DMS53 (cell line): Measurements from ENCODE around the gene NCKIPSD.
"Not testable (repeated sequence)": the region's sequence is repeated elsewhere in the genome, so short reads cannot be mapped to it uniquely, and the experiment has no call there.

ENCODE experiments used
- DNase-seq: peaks from one replicate; lab custom pipeline; 2025; lab: John Stamatoyannopoulos, UW

Gene NCKIPSD

DNA sequence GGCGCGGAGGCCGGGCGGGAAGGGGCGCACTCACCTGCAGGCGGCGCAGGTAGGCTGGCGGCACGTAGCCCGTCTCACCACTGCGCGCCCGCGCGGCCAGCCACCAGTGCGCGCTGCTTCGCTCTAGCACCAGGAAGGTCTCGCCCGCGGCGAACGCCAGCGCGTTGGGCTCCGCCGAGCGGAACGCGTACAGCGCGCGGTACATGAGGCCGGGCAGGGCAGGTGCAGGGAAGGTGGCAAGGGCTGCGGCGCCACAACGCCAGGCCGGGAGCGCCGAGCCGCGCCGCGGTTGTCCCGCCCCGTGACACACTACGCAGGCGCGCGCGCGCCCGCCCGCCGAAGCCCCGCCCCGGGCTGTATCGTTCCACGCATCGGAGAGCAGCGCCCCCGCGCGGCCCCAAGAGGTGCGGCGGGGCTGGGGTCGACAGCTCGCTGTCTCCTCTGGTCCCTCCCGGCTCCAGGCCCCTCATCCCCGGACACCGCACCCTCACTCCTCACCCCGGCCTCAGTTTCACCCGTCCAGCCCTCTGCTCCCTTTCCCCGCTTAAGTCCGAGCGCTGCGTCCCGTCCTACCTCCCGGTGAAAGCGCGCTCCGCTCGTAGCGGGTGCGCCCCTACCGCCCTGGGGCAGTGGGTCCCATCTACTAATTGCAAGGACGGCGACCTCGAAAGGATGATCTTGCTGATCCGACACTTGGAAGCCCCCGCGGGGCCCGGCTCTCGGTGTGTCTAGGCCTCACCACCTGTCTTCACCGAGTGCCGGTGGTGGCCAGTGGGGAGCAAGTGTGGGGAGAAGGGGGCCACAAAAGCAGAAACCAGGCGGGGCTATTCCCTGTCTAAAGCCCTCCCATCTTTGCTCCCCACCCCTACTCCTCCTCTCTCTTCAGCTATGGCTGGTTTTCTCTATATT lies at the start of gene NCKIPSD:
NCKIPSD (minus strand) TSS at position 313 of the 909 bp plus-strand sequence; CDS start at position 205, 108 bp downstream.
- DNase-seq = peak; percentile 83

DNA sequence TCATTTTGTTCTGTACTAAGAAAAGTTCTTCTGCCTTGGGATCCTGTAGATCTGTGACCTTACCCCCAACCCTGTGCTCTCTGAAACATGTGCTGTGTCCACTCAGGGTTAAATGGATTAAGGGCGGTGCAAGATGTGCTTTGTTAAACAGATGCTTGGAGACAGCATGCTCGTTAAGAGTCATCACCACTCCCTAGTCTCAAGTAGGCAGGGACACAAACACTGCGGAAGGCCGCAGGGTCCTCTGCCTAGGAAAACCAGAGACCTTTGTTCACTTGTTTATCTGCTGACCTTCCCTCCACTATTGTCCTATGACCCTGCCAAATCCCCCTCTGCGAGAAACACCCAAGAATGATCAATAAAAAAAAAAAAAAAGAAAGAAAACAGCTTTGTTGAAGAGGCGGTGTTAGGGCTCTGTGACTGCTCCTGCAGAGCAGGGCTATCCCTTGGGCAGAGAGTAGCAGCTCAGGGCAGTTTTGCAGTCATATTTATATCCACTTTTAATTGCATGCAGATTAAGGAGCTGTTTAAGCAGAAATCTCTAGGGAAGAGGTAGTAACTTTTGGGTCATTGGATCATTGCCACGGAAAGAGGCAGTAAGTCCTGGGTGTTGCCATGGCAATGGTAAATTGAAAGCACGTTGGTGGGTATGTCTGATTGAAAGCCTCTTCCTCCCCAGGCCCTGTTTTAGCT lies 49.5 kb upstream of the NCKIPSD start:
- not testable (repeated sequence) for DNase-seq

DNA sequence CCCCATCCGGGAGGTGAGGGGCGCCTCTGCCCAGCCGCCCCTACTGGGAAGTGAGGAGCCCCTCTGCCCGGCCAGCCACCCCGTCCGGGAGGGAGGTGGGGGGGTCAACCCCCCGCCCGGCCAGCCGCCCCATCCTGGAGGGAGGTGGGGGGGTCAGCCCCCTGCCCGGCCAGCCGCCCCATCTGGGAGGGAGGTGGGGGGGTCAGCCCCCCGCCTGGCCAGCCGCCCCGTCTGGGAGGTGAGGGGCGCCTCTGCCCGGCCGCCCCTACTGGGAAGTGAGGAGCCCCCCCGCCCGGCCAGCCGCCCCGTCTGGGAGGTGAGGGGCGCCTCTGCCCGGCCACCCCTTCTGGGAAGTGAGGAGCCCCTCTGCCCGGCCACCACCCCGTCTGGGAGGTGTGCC lies 48.8 kb upstream of the NCKIPSD start:
- DNase-seq = not testable (repeated sequence)

DNA sequence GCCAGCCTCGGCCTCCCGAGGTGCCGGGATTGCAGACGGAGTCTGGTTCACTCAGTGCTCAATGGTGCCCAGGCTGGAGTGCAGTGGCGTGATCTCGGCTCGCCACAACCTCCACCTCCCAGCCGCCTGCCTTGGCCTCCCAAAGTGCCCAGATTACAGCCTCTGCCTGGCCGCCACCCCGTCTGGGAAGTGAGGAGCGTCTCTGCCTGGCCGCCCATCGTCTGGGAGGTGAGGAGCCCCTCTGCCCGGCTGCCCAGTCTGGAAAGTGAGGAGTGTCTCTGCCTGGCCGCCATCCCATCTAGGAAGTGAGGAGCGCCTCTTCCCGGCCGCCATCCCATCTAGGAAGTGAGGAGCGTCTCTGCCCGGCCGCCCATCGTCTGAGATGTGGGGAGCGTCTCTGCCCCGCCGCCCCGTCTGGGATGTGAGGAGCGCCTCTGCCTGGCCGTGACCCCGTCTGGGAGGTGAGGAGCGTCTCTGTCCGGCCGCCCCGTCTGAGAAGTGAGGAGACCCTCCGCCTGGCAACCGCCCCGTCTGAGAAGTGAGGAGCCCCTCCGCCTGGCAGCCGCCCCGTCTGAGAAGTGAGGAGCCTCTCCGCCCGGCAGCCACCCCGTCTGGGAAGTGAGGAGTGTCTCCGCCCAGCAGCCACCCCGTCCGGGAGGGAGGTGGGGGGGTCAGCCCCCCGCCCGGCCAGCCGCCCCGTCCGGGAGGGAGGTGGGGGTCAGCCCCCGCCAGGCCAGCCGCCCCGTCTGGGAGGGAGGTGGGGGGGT lies 48.2 kb upstream of the NCKIPSD start:
- peak; percentile 1 for DNase-seq

DNA sequence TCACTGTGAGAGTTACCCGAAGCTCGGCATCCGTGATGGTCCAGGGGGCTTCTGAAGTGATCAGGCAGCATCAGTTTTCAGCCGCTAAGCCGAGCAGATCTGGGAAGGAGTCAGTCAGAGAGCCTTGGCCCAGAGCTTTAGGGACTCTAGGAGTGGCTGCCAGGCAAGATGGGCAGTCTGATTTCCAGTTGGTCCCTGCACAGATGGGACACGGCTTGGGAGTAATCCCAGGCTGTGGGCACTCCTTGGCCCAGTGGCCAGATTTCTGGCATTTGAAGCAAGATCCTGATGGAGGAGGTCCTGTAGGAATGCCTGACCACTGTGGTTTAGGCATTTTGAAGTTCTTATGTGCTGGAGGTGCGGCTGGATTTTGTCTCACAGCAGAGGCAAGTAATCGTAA lies 41.8 kb upstream of the NCKIPSD start:
- DNase-seq = no peak

DNA sequence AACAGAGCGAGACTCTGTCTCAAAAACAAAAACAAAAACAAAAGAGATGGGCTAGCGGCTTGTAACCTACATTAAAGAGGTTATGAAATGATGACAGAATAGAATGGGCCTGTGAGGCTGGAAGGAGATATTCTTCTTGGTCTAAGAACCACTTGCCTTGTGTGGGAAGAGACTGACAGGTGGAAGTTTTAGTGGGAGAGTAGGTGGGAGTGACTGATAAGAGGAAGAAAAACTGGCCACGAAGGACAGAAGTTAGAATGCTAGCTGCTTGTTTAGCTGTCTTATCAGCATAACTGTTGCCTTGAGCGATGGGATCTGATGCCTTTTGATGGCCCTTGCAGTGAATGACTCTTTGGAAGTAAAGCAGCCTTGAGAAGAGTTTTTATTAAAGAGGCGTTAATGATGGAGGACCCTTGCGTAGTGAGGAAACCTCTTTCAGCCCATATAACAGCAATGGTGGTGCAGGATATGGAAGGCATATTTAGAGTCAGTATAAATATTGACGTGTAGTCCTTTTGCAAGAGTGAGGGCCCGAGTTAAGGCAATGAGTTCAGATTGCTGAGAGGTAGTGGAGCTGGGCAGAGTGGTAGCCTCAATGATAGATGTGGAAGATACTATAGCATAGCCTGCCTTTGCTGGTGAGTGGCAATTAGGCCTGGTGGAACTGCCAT lies 39.6 kb upstream of the NCKIPSD start:
- DNase-seq = not testable (repeated sequence)

DNA sequence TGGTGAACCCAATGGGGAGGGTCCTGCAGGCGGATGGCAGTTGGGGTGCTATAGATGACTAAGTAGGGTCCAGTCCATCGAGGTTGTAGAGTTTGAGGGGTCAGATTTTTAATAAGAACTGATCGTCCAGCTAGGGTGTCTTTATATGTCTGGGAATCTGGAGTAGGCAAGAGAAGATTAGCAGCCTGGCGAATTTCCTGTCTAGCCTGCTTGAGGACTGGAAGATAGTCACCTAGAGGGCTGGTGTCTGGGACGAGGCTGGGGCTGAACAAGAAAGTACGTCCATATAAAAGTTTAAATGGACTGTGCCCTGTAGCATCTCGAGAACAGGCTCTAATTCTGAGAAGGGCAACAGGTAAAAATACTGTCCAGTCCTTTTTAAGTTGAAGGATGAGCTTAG lies 38.0 kb upstream of the NCKIPSD start:
- no peak for DNase-seq

DNA sequence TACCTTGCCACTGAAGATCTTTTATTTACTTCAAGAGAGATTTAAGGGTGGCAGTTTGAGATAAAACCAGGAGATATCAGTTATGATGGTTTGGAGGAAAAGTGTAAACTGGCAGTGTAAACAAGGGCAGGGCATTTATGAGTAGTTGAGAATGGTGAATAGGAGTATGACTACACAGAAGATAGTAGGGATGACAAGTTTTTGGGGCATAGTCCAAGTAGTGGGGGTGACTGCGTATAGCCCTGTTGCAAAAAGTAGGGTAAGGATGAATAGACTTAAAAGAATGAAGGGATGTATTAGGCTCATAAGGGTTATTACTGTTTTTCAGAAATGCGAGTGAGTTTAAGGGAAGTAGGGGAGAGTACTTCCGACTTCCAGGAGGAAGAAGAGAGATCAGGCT lies 37.6 kb upstream of the NCKIPSD start:
- DNase-seq = not testable (repeated sequence)

DNA sequence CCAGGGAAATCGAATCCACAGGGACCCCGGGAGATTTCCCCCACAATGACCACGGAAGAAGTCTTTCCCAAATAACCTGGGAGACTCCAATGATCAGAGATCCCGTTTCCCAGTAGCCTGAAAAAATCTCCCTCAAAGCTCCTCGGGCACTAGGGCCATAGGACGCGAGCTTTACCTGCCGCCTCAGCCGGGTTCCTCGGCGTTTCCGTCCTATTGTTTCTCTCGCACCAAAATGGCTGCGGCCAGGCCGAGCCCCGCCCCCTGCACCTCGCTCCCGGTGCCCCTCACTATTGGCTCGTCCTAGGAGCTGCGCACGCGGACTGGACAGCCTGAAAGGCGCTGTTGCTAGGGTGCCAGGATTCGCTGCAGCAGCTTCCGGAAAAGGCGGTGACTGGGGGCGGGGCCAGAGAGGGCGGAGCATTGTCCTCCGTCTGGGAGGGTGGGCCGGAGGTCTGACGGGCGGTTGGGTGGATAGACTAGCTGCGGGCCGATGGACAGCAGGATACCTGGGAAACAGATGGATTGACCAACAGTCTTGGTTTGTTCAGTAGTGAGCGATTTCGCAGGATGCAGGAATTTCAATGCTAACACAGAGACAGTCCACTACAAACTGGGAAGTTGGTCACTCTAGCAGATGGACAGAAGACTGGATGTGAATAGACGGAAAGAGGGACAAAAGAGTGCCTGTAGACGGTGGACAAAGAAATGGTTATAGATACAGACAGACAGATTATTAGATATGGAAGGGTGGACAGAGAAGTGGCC lies 31.4 kb upstream of the NCKIPSD start, which contains the start of gene IP6K2:
IP6K2 (minus strand) TSS at position 240 of the 765 bp plus-strand sequence. CDS start 21,930 bp downstream, outside the sequence.
- peak; percentile 94 for DNase-seq

DNA sequence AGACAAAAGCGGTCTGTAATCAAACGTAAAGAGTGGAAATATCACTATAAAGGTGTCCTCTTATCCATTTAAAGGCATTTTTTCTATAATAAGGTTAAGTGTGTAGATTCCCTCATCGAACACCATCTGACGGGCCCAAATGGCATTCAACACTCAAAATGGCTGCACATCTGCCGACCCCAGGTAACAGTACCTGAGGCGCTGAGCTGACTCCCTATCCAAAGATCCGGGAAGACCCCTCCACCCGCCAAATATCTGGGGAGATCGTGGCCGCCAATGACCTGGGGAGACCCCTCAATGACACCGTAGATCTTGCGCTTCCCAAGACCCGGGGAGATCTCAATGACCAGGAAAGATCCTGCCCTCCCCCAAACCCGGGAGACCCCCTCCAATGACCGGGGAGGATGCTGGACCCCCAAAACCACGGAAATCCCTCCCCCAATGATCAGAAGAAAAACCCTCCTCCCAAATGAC lies 30.8 kb upstream of the NCKIPSD start:
- peak; percentile 22 for DNase-seq

DNA sequence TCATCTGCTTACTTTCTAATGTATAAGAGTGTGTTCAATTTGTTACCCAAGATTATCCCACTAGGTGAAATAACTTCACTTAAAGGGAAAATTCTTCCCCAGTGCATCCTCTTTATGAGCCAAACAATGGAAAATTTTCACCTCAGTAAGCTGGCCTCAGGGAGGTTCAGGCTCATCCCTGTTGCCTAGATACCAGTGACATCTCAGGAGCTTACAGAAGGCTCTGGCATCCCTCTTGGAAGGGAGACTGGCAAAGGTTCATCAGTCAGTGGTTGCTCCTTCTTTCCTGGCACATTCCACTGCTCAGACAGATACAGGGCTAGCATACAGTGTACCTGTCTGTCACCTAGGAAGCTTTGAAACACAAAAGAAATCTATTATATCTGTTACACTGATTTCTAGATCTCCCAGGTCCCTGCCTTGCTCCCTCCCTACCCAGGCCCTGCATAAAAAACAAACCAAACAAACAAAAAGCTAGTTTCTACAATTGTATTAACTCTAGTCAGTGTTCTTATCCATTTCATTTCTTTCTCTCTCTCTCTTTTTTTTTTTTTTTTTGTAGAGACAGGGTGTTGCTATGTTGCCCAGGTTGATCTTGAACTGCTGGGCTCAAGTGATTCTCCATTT lies 29.6 kb upstream of the NCKIPSD start:
- peak; percentile 6 for DNase-seq

DNA sequence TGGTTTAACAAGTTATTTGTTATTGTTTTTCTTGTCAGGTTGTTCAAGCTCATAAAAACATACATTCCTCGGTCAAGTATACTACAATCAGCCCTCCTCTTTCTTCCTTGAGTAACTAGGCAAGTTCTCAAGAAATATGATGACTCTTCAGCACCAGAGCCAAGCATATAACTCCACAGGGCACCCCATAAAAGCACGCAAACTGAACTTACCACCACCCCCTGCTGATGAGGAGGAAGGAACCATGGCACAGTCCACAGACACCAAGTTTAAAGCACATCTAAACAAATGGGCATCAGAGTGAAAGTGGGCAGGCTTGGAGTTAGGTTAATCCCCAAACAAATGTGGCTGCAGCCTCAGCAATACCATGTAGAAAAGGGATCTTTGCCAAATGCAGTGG lies 26.0 kb upstream of the NCKIPSD start:
- no peak for DNase-seq

DNA sequence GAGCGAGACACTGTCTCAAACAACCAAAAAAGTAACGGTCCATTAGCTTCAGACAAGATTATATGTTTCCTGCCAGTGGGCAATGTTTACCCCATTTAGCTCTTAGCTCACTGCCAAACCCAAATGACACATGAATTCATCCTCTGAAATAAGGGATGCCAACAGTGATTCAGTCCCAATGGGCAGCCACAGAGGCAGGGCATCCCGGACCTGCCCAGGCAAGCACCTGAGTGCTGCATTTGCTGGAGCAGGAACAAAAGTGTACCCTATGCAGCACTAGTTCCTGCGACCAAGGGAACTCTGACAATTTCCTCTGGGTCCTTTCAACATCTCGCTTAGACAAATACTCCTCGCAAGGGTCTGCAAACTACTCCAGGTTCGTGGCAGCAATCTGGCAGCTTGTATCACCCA lies 23.3 kb upstream of the NCKIPSD start:
- no peak for DNase-seq

DNA sequence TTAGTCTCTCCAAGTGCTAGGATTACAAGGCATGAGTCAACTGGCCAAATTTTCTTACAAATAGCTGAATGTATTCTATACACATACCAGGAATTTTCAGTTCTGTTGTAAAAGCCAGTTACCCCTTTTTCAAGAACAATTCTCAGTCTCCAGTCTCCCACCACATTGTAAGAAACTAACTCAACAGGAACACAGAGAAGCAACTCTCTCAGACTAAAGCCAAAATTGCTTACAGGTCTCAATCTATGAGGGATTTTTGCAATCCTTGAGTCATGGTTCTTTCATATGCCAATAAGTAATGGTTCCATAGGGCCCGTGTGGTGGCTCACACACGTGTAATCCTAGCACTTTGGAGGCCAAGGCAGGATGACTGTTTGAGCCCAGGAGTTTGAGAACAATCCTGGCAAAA lies 22.8 kb upstream of the NCKIPSD start:
- DNase-seq = no peak

DNA sequence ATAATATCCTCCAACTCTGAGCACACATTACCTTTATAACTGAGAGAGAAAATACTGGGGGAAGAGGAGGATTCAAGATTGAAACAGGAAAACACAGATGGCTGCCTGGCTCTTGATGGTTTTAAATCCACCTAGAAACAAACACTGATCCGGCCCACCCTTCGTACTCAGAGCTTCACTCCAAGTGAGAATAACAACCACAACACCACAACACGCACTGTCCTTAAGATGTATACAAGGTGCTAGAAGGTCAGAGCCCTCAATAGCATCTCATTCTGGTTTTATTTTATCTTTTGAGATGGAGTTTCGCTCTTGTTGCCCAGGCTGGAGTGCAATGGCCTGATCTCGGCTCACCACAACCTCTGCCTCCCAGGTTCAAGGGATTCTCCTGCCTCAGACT lies 21.4 kb upstream of the NCKIPSD start:
- DNase-seq = no peak

DNA sequence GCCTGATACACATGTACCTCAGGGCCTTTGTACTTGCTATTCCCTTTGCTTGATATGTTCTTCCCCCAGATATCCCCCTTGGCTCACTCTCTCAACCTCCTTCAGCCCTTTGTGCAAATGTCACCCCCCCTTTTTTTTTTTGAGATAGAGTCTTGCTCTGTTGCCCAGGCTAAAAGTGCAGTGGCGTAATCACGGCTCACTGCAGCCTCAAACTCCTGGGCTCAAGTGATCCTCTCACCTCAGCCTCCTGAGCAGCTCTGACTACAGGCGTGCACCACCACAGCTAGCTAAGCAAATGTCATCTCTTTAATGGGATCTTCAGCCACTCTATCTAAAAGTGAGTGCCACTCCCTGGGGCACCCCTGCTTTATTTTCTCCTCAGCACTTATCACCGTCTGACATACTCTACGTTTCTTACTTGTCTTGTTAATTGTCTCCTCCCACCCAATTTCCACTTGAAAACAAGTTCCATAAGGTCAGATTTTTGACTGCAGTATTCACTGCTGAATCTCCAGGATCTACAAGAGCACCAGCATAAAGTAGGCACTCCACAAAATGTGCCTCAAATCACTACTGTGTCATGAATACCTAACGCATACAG lies 16.7 kb upstream of the NCKIPSD start:
- no peak for DNase-seq

DNA sequence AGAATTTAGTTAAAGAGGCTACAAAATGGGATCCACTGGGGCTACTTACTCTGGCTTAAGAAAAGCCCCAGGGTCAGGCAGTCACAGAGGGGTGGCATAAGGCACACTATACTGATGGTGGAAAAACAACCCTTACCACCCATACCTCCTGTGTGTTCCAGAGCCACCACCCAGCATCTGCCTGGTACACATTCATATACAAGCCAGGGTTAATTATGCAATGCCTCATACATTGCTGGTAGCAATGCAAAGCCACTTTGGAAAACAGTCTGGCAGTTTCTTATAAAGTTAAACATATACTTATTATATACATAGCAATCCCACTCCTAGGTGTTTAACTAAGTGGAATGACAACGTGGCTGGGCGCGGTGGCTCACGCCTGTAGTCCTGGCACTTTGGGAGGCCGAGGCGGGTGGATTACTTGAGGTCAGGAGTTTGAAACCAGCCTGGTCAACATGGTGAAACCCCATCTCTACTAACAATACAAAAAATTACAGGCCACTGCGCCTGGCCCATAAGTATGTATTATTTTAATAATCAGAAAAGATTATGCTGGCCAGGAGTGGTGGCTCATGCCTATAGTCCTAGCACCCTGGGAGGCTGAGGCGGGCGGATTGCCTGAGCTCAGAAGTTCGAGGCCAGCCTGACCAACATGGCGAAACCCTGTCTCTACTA lies 15.2 kb upstream of the NCKIPSD start:
- DNase-seq = no peak

DNA sequence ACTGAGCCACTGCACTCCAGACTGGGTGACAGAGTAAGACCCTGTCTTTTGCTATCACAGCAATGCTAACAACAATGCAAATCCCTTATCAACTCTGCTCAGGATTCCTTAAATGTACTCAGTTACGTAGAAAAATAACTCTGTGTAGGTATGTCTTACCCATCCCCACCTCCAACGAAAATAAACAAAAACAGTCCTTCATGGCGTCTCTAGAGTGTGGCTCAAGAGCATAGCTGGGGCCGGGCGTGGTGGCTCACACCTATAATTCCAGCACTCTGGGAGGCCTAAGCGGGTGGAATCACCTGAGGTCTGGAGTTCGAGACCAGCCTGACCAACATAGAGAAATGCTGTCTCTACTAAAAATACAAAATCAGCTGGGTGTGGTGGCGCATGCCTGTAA lies 13.2 kb upstream of the NCKIPSD start:
- DNase-seq = no peak

DNA sequence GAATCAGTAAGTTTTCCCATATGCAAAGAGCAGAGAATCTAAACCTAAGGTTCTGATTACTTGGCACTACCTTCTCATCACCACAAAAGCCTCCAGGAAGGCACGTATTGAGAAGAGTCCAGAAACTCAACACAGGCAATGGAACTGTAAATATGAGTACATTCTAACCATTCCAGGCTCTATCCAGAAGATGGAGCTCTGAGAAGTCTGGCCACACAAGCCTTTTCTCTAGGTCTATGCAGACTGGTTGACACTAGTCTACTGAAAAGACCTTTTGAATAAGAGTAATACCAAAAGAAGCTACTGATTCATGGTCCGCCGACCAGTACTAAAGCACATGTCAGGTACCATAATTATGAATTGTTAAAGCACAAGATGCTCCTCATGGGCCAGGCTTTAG lies 12.2 kb upstream of the NCKIPSD start:
- no peak for DNase-seq
